ENCODE measurements around the gene RSAD2. TPM values are rescaled to one million over a fixed set of nuclear protein-coding genes. Genes with fewer than 3 reads are reported as not detected.
"Not testable (repeated sequence)": the region's sequence is repeated elsewhere in the genome, so short reads cannot be mapped to it uniquely, and the experiment has no call there.

The RSAD2 gene
- total RNA-seq, 6 donors from 2014 or later = 8.4 to 20.0 (median 11.0) TPM

DNA sequence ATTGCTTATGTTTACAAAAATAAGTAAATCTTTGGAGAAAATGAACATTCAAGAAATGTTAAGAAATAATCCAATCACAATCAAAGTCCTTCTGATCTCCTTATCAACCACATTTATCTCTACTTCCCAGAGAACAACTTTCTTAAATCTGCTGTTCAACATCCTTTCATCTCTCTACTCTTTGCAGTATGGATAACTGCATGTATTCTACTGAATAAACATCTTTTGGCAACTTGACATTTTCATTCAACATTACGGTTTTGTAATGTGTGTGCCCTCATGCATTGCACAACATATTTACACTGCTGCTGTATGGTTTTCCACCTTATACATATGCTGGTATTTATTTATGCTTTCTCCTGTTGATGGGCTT lies 21.0 kb upstream of the RSAD2 start:
- peaks cover 0 to 5% (median 5%) of the 10 kb centered on the region in 4 donors for H3K4me1 ChIP-seq
- peaks cover 0 to 12% (median 6%) of the 10 kb centered on the region in 4 donors for H3K9me3 ChIP-seq
- peak overlapping the region in 2 of 4 donors; percentile 12 to 65 for H3K27ac ChIP-seq
- no peak overlapping the region for H3K4me3 ChIP-seq
- no peak for DNase-seq
- H3K27me3 ChIP-seq = no peaks in the 10 kb centered on the region
- no peak for ATAC-seq (ENCODE audit: low FRiP score in 2 of 2)
- WGBS, 2 donors = 46 to 61% methylated on average over 1 of the region's 1 CpG
- TF ChIP-seq, protein P1, sequence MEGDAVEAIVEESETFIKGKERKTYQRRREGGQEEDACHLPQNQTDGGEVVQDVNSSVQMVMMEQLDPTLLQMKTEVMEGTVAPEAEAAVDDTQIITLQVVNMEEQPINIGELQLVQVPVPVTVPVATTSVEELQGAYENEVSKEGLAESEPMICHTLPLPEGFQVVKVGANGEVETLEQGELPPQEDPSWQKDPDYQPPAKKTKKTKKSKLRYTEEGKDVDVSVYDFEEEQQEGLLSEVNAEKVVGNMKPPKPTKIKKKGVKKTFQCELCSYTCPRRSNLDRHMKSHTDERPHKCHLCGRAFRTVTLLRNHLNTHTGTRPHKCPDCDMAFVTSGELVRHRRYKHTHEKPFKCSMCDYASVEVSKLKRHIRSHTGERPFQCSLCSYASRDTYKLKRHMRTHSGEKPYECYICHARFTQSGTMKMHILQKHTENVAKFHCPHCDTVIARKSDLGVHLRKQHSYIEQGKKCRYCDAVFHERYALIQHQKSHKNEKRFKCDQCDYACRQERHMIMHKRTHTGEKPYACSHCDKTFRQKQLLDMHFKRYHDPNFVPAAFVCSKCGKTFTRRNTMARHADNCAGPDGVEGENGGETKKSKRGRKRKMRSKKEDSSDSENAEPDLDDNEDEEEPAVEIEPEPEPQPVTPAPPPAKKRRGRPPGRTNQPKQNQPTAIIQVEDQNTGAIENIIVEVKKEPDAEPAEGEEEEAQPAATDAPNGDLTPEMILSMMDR (IDR thresholded peaks at IDR 0.05) = no peak
- TF ChIP-seq POLR2A (IDR thresholded peaks at IDR 0.05) = no peak
- no peak for TF ChIP-seq POLR2AphosphoS5 (IDR thresholded peaks at IDR 0.05)
- no peak for TF ChIP-seq EP300 (IDR thresholded peaks at IDR 0.05)
- peaks cover 10 to 42% (median 28%) of the 10 kb centered on the region in 4 donors for H3K36me3 ChIP-seq

DNA sequence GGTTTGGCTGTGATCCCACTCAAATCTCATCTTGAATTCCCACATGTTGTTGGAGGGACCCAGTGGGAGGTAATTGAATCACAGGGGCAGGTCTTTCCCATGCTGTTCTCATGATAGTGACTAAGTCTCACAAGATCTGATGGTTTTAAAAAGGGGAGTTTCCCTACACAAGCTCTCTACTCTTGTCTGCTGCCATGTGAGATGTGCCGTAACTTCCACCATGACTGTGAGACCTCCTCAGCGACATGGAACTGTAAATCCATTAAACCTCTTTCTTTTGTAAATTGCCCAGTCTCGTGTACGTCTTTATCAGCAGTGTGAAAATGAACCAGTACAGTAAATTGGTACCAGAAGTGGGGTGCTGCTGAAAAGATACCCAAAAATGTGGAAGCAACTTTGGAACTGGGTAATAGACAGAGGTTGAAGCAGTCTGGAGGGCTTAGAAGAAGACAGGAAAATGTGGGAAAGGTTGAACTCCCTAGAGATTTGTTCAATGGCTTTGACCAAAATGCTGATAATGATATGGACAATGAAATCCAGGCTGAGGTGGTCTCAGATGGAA lies 19.0 kb upstream of the RSAD2 start:
- ATAC-seq (ENCODE audit: low FRiP score in 2 of 2); DNase-seq; H3K27me3 ChIP-seq; H3K4me1 ChIP-seq; H3K4me3 ChIP-seq; H3K27ac ChIP-seq: not testable (repeated sequence)
- WGBS, 2 donors = 94 to 95% methylated on average over 4 of the region's 4 CpGs
- peaks cover 0 to 12% (median 6%) of the 10 kb centered on the region in 4 donors for H3K9me3 ChIP-seq
- peaks cover 10 to 29% (median 24%) of the 10 kb centered on the region in 4 donors for H3K36me3 ChIP-seq

DNA sequence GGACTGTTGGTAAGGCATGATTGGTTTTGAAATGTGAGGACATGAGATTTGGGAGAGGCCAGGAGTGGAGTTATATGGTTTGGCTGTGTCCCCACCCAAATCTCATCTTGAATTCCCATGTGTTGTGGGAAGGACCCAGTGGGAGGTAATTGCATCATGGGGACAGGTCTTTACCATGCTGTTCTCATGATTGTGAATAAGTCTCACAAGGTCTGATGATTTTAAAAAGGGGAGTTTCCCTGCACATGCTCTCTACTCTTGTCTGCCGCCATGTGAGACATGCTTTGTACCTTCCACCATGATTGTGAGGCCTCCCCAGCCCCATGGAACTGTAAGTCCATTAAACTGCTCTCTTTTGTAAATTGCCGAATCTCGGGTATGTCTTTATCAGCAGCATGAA lies 17.3 kb upstream of the RSAD2 start:
- no peak overlapping the region for H3K27ac ChIP-seq
- TF ChIP-seq, protein P1 (IDR thresholded peaks at IDR 0.05) = no peak
- no peak for TF ChIP-seq EP300 (IDR thresholded peaks at IDR 0.05)
- TF ChIP-seq POLR2A (IDR thresholded peaks at IDR 0.05) = no peak
- TF ChIP-seq POLR2AphosphoS5 (IDR thresholded peaks at IDR 0.05) = no peak
- H3K9me3 ChIP-seq = peaks cover 0 to 12% (median 6%) of the 10 kb centered on the region in 4 donors
- 94 to 99% methylated on average over 3 of the region's 3 CpGs for WGBS, 2 donors
- no peak overlapping the region for H3K4me3 ChIP-seq
- H3K4me1 ChIP-seq = peaks cover 0 to 25% (median 16%) of the 10 kb centered on the region in 4 donors
- ATAC-seq (ENCODE audit: low FRiP score in 2 of 2) (no peak), DNase-seq (no peak)
- peaks cover 10 to 29% (median 24%) of the 10 kb centered on the region in 4 donors for H3K36me3 ChIP-seq
- no peaks in the 10 kb centered on the region for H3K27me3 ChIP-seq

DNA sequence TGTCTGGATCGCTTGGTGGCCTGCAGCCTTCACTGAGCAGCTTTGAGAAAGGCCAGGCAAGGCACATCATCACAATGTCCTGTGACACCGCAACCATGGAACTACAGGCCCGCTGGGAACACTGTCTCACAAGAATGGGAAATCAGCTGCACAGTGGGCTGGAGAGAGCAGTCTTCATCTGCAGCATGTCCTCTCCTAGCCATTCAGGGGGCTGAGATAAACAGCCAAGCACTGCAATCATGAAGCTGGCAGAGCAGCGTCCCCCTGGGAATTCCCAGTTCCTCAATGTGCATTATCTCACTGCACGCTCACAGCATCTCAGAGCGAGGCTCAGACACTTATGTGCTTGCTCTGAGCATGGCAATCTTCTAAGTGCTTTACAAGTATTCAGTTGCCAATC lies 13.8 kb upstream of the RSAD2 start:
- TF ChIP-seq POLR2AphosphoS5 (IDR thresholded peaks at IDR 0.05) (peak in 1 of 2 donors; percentile 32), EP300 (IDR thresholded peaks at IDR 0.05) (no peak), POLR2A (IDR thresholded peaks at IDR 0.05) (no peak)
- TF ChIP-seq, protein P1 (IDR thresholded peaks at IDR 0.05) = no peak
- no peak for DNase-seq
- no peaks in the 10 kb centered on the region for H3K27me3 ChIP-seq
- no peak for ATAC-seq (ENCODE audit: low FRiP score in 2 of 2)
- peaks cover 0 to 8% (median 4%) of the 10 kb centered on the region in 4 donors for H3K9me3 ChIP-seq
- peaks cover 10 to 35% (median 18%) of the 10 kb centered on the region in 4 donors for H3K4me1 ChIP-seq
- H3K27ac ChIP-seq = peak overlapping the region in 2 of 4 donors; percentile 7 to 91
- 66 to 76% methylated on average over 6 of the region's 6 CpGs for WGBS, 2 donors
- H3K4me3 ChIP-seq = peak overlapping the region in 2 of 4 donors; percentile 86 to 87
- H3K36me3 ChIP-seq = peaks cover 10 to 22% (median 19%) of the 10 kb centered on the region in 4 donors

DNA sequence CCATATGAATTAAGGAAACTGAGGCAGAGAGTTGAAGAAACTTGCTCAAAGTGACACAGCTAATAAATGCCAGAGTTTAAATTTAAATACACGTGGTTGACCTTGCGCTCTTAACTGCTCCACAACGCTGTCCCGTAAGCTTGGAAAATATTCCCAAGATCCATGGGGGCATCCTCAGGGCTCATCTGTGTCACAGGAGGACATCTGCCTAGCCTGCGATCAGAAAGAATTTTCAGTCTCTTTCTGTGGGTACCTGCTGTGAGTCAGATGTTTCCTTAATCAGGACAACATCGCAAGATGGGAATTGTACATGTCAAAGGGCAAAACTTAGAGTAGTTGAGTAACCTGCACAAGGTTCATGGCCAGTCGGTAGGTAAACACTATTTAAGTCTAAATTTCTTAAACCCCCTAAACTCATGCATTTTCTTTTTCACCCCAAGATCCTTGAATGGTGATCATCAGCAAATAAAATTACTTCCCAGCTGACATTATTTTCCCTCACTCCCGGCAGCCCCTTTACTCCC lies 13.3 kb upstream of the RSAD2 start:
- peaks cover 10 to 35% (median 18%) of the 10 kb centered on the region in 4 donors for H3K4me1 ChIP-seq
- ATAC-seq (ENCODE audit: low FRiP score in 2 of 2) (no peak), DNase-seq (no peak)
- 54 to 56% methylated on average over 8 of the region's 8 CpGs for WGBS, 2 donors
- no peaks in the 10 kb centered on the region for H3K27me3 ChIP-seq
- H3K4me3 ChIP-seq = peak overlapping the region in 3 of 4 donors; percentile 86 to 88 (median 87)
- peaks cover 0 to 5% (median 2%) of the 10 kb centered on the region in 4 donors for H3K9me3 ChIP-seq
- H3K27ac ChIP-seq = peak overlapping the region; percentile 89 to 91 (median 90)
- H3K36me3 ChIP-seq = peaks cover 10 to 18% (median 15%) of the 10 kb centered on the region in 4 donors
- TF ChIP-seq EP300 (IDR thresholded peaks at IDR 0.05) (no peak), POLR2A (IDR thresholded peaks at IDR 0.05) (no peak), POLR2AphosphoS5 (IDR thresholded peaks at IDR 0.05) (no peak)
- TF ChIP-seq, protein P1 (IDR thresholded peaks at IDR 0.05) = no peak
